Germinal center (tissue), 1 donor: ENCODE results near the gene KAZN.

Experiments
- DNase-seq: peaks from one replicate; pipeline ENCODE4 v3.0.0; 2012; ENCODE audit warnings: mixed read lengths, low spot score

Gene KAZN

GRCh38 chr1:14743368-14743767 lies 144.9 kb downstream of the KAZN start:
- DNase-seq: no peak

DNA sequence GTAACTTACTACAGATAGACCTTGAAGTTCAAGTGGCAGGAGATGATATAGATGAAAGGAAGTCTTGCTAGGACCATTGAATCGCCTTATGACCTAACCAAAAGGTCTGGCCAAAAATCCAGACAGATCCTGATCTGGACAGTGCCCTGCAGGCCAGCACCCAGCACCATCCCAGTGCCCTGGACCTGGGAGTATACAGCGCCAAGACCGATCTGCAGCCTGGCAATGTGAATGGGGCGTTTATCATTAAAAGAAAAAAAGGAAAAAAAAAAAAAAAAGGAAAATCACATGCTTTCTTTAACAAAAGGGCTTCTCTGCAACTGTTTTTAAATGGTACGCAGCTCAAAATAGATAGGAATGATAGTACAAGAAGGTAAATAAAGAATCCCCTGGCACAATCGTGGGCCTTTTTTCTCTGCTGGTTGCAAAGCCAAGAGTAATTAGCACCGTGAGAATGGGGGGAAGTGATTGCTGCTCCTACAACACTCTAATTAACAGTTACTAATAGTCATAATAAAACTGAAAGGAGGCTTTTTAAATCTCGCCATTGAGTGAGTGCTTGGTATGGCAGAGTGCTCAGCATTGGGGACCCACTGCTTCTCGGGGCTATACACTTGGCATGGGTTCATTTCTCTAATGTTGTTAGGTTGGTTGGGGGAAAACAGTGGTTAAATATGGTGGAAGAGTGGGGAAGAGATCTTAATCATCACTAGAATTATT lies 146.7 kb downstream of the KAZN start:
- DNase-seq: no peak

- no peak for DNase-seq
These were observed 147.3 kb downstream of the KAZN start for GRCh38 chr1:14745789-14746188.

GRCh38 chr1:14746393-14746792 lies 147.9 kb downstream of the KAZN start:
- DNase-seq: no peak

DNA sequence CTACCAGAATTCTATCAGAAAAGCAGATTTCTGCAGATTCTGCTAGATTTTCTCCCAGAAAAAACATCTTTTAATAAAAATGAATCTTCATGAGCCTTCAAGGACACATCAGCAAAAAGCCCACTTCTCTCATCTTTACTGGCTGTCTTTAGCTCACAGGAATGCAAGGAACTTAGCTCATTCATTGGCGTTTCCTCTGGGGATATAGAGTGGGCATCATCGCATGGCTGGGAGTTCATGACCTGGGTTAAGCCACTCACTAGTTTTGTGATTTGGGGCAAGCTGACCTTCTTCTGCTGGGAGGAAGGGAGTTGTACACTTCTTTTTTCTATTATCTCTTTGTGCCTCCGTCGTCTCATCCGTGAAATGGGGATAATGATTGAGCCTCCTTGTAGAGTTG lies 149.7 kb downstream of the KAZN start:
- no peak for DNase-seq

GRCh38 chr1:14748977-14749376 lies 150.5 kb downstream of the KAZN start:
- no peak for DNase-seq

DNA sequence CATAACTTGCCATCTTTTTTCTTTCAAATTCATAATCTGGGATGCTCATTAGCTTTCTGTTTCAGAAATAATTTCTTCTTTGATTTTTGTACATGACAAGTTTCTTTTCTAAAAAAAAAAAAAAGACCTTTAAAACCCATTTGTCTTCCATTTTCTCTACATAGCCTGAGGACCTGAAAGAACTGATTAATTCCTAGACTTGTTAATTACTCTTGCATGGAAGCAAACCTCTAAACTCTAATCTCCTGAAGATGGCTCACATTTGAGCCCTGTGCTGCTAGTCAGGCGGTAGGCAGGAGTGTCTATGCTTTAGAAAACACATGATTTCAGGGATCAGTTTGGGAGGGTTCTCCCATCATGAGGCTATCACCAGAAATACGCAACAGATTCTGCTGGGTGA lies 152.0 kb downstream of the KAZN start:
- DNase-seq: no peak

DNA sequence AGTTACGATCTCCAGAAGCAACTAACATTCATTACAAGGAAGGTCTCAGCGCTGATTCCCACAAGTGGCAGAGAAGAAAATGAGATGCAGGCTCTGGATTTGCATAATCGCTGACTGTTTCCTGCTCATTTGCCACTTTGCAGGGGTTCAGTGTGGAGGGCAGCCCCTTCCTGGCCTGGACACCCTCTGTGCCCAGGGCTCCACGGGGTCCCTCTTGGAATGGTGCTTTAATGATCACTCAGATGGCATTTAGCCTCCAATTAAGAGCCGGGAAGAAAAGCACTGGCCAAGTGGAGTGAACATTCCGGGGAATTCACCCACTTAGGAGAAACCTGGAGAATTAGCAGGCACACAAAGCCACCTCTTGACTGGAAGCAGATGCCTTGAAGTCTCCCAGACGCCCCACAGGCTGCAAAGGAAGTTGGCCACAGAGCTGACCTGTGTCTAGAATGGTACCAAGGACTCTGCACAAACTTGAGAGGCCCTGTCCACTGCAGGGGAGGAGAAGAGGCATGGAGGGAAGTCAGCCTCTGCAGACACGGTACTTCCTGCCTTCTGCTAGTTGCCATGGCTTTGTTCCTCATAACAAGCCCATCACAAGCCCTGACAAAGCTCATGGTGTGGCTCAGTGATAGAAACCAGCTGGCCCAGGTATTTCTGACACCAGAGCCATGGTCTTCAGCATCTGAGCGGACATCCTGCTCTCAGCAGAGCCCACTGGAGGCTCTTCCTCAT lies 157.2 kb downstream of the KAZN start:
- no peak for DNase-seq

- no peak for DNase-seq
These were observed 158.3 kb downstream of the KAZN start for GRCh38 chr1:14756589-14757285.

- no peak for DNase-seq
These were observed 158.8 kb downstream of the KAZN start for GRCh38 chr1:14757286-14757625.

- DNase-seq: no peak
These were observed 160.7 kb downstream of the KAZN start for GRCh38 chr1:14759042-14759818.

GRCh38 chr1:14759843-14760242 lies 161.4 kb downstream of the KAZN start:
- DNase-seq: no peak

GRCh38 chr1:14760780-14761179 lies 162.3 kb downstream of the KAZN start:
- DNase-seq: no peak

- no peak for DNase-seq
These were observed 163.0 kb downstream of the KAZN start for GRCh38 chr1:14761291-14762153.

- no peak for DNase-seq
These were observed 165.5 kb downstream of the KAZN start for GRCh38 chr1:14763977-14764376.

DNA sequence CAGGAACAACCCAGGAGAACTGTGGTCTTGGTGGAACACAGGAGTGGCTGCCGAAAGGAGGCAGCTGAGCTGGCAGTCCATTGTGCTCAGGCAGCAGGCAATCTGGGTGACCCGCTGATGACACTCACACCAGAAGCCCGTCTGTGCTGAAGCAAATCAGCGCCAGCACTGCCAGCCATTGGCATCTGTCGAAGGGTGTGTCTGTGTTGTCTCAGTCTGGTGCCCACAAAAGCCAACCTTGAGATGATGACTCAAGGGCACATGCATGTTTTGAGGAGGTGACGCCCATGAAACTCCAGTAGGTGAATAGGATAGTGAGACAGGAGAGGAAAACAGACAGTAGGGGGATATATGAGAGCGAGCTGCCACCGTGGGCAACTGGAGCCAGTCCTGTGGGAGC lies 167.3 kb downstream of the KAZN start:
- no peak for DNase-seq

DNA sequence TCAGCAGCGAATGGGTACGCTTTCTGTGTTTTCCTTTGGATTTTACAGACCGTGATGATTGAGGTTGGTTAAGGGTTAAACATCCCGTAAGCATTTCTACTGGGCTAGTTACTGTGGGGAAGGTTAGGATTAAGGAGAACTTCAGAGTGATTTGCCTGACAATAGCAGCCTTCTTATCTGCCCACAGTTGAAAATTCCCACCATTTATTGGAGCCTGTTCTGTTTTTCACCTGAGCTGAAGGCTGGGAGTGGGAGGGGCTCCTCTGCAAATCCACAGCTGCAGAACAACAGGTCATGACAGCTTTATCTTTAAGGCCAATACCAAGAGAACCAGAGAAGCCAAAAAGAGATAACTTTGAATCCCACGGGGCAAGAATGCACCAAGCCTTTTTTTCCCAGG lies 168.6 kb downstream of the KAZN start:
- no peak for DNase-seq

GRCh38 chr1:14768582-14769304 lies 170.3 kb downstream of the KAZN start:
- DNase-seq: no peak

- DNase-seq: no peak
These were observed 171.2 kb downstream of the KAZN start for GRCh38 chr1:14769486-14770274.
